Measurements from ENCODE around the gene CMIP.

Gene CMIP

DNA sequence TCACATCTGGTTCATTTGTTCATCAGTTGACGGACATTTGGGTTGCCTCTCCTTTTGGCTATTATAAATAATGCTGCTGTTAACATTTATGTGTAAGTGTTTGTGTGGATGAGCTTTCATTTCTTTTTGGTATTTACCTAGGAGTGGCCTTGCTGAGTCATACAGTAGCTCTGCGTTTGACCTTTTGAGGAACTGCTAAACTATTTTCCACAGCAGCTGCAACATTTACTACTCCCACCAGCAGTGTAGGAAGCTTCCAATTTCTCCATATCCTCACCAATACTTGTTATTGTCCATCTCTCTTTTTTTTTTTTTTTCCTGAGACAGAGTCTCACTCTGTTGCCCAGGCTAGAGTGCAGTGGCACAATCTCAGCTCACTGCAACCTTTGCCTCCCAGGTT, 313.8 kb downstream of the CMIP start:
- H3K9ac ChIP-seq (ENCODE audit: low read depth, low read length), result no peak overlapping the region

More for the DNA sequence above, 313.8 kb downstream of the CMIP start:
- DNase-seq (no peak), ATAC-seq (ENCODE audit: insufficient read depth, low read depth) (no peak)
- Histone ChIP-seq H3K4me1 (ENCODE audit: insufficient read depth, low read length) (no peaks in the 10 kb centered on the region), H3K36me3 (ENCODE audit: insufficient read depth, low read length) (no peaks in the 10 kb centered on the region), H3K4me2 (ENCODE audit: insufficient read depth, low read length) (no peak overlapping the region), H3K27ac (ENCODE audit: low read length) (no peak overlapping the region), H2AFZ (ENCODE audit: low read depth, low read length) (no peak overlapping the region), H3K9me3 (ENCODE audit: insufficient read depth, low read length, severe bottlenecking) (no peaks in the 10 kb centered on the region), H3K79me2 (ENCODE audit: insufficient read depth, low read length) (no peaks in the 10 kb centered on the region), H4K20me1 (ENCODE audit: insufficient read depth, low read length) (no peaks in the 10 kb centered on the region), H3K27me3 (ENCODE audit: insufficient read depth, low read length, poor library complexity) (peaks cover 3% of the 10 kb centered on the region), H3K4me3 (ENCODE audit: low read depth in 1 of 2, low read length in 2 of 2) (no peak overlapping the region)
- TF ChIP-seq EZH2 (IDR thresholded peaks at IDR 0.05; ENCODE audit: borderline replicate concordance, low read depth, low read length, severe bottlenecking), result no peak
- TF ChIP-seq CTCF (IDR thresholded peaks at IDR 0.05; ENCODE audit: borderline replicate concordance, extremely low read depth, low read length, poor library complexity, severe bottlenecking), result no peak
